ENCODE data around the gene ZC3H15. TPM values are rescaled to one million over a fixed set of nuclear protein-coding genes. Genes with fewer than 3 reads are reported as not detected.
"Not testable (repeated sequence)": the region's sequence is repeated elsewhere in the genome, so short reads cannot be mapped to it uniquely, and the experiment has no call there.

The ZC3H15 gene
- total RNA-seq, 1 donor from 2014 or later = 67.9 TPM

DNA sequence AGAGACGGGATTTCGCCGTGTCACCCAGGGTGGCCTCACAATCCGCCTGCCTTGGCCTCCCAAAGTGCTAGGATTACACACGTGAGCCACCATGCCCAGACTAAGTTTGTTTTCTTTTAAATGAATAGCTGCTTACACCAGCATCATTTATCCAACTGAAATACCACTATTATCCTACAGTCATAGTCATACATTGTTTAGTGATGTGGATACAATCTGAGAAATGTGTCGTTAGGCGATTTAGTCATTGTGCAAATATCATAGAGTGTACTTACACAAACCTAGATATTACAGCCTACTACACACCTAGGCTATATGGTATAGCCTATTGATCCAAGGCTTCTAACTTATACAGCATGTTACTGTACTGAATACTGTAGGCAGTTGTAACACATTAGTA, 10.3 kb downstream of the ZC3H15 start:
- DNase-seq = no peak

DNA sequence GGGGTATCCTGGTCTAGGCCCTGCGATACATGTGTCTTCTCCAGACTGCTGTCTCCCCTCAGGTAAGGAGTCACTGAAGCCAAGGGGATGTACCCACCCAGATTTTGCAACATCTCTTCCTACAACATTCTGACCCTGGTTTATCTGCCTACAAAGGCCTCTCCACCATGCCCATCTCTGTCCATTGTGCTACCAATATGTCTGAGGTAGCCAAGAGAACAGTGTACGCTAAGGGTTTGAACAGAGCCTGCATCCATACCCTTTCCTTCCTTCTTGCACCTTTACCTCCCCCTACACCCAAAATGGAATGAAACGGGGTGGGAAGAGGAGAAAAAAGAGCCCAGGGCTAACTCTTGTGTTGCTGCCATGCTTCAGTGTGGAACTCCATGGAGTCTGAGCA, 11.9 kb downstream of the ZC3H15 start:
- no peak for DNase-seq

DNA sequence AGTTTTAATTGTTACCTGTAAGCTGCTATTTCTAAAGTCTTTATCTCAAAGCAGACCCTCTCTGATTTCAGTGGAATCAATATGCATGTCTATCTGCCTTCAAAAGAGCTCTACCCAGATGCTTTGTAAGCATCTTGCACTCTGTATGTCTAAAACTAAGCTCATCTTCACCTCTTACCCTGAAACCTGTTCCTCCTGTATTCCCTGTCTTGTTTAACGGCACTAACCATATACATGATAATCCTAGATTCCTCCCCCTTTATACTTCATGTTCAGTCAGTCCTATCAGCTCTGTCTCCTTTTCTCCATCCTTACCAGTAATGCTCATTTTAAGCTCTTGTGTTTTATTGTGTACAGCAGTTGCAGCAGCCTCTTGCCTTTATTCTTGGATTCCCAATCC, 12.8 kb downstream of the ZC3H15 start:
- no peak for DNase-seq

DNA sequence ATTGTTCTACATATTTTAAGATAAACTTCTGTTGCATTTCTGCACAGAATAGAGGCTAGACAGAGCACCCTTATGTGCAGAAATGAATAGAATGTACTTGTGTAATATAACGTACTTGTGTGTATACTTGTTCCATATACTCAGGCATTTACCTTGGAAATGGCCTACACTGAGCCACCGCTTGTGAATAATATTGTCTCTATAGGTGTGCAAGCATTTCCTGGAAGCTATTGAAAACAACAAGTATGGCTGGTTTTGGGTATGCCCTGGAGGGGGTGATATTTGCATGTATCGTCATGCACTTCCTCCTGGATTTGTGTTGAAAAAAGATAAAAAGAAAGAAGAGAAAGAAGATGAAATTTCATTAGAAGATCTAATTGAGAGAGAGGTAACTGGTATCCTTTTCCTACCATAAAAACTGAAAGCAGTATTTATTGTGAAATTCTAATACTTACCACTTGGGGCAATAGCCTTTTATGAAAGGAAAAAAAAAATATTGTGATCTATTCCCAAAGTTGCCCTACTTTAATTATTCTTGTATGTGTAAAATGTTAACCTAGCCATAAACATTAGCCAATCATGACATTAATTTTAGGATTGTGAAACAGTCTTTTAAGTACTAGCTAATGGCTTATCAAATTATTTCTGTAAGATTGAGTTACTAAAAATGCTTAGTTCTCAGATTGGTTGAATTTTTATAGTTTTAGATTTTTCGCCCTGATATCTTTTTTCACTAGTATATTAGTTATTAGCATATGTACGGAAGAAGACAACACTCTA, 18.0 kb downstream of the ZC3H15 start:
- peak; percentile 54 for DNase-seq

DNA sequence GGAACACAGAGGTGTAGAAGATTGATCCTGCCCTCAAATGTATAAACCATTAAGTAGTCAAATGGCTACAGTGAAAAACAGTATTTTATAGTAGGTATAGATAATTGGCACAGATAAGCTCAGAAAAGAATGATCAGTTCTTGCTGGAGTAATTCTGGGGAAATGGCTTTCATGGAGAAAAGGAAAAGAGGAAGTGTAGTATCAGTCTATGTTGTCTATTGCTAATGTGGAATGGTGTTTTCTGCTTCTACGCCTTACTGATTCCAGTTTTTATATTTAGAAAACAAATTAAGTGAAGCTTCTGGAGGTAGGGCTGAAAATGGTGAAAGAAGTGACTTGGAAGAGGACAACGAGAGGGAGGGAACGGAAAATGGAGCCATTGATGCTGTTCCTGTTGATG, 22.2 kb downstream of the ZC3H15 start:
- no peak for DNase-seq

DNA sequence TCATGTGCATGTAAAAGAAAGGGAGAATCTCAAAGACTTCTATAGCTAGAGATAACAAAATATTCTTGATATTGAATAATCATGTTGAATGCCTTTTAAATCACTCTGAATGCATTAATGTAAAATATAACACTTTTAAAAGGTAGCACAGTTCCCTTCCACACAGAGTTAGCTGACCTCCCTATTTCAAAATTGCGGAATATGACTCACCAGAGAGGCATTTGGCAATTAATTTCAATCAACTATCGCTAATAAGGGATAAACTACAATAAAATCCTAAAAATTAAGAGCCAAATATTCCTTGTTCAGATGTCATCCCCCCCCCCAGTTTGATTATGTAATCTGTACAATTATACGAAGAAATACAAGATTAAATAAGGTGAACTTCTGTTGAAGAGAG, 29.3 kb downstream of the ZC3H15 start:
- DNase-seq = no peak

DNA sequence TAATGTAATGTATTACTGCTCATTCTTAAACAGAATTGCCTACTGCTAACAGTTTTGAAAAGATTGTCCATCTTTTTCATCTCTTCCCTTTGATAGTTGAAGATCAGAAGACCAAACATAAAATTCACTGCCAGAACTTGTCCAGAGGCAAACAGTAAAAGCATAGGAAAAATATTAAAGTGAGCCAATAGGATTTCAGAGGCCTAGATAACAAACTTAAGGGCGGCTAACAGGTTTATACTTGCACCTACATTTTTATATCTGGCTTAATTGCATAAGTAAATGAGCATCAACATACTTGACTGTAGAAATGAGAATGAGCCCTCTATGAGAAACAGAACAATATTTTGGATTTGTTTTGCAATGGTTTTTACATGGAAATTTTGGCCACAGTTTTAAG, 30.3 kb downstream of the ZC3H15 start:
- no peak for DNase-seq

DNA sequence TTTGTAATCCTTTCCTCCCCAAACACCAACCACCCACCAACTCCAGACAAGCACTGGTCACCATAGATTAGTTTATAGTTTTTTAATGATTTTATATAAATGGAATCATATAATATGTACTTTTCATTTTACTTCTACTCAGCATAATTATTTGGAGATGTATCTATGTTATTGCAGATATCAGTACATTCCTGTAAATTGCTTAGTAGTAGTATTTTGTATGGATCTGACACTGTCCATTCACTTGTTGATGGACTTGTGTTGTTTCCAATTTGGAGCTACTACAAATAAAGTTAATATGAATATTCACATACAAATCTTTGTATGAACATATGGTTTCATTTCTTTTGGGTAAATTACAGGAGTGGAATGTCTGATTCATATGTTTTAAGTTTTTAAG, 31.0 kb downstream of the ZC3H15 start:
- DNase-seq = no peak

DNA sequence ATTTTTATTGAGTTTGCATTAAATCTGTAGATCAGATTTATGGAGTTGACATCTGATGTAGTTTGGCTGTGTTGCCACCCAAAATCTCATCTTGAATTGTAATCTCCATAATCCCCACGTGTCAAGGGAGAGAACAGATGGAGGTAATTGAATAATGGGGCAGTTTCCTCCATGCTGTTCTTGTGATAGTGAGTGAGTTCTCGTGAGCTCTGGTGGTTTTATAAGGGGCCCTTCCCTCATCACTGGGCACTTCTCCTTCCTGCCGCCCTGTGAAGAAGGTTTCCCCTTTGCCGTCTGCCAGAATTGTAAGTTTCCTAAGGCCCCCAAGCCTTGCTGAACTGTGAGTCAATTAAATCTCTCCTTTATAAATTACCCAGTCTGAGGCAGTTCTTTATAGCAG, 32.2 kb downstream of the ZC3H15 start:
- DNase-seq = no peak

DNA sequence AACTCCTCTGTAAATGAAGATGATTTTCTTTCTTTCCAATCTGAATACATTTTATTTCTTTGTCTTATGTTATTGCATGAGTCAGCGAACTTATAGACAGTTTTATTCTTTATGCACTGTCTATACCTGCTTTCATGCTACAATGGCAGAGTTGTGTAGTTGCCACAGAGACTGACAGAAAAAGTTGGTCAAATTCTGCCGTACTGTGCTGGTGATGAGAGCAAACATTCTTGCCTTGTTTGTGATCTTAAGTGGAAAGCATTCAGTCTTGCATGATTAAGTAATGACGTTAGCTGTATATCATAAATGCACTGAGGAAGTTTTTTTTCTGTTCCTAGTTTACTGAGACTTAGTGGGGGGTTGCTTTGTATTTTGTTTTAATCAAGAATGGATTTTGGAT, 32.9 kb downstream of the ZC3H15 start:
- peak; percentile 51 for DNase-seq

DNA sequence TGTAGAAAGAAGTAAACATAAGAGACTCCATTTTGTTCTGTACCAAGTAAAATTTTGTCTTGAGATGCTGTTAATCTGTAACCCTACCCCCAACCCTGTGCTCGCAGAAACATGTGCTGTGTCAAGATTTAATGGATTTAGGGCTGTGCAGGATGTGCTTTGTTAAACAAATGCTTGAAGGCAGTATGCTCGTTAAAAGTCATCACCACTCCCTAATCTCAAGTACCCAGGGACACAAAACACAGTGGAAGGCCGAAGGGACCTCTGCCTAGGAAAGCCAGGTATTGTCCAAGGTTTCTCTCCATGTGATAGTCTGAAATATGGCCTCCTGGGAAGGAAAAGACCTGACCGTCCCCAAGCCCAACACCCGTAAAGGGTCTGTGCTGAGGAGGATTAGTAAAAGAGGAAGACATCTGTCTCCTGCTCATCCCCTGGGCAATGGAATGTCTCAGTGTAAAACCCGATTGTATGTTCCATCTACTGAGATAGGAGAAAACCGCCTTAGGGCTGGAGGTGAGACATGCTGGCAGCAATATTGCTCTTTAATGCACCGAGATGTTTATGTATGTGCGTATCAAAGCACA, 35.6 kb downstream of the ZC3H15 start:
- DNase-seq = not testable (repeated sequence)

DNA sequence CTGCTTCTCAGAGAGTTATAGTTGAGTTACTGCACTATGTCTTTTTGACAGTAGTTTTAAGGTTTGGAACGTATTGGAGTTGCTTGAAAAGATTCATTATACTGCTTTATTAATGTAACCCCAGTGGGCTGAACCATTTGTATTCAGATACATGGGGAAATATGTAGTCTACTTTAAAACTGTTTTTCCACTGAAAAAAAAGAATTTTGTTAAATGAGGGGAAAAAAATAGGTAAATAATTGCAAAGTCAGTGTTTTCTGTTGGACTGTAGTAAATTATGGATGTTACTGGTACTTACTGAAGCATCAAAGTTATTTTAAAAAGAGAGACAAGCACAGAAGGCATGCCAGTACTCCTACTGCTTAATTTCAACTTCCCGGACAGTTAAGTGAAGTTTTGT, 36.4 kb downstream of the ZC3H15 start:
- peak; percentile 75 for DNase-seq

DNA sequence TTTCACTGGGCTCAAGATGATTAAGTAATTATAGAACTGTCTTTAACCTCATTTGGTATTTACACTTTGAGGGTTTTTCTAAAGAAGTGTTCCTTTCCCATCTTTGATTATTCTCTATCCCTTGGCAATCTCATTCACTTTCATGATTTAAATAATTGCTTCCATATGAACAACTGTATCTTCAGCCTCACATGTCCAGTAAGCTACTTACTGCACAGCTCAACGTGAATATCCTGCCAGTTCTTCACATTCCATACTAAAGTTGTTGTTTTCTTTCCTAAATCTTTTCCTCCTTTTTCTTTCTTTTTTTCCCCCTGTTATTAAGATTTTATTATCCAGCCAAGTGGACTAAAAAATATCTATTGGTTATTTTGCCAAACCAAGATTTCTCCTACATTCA, 37.7 kb downstream of the ZC3H15 start:
- peak; percentile 44 for DNase-seq

DNA sequence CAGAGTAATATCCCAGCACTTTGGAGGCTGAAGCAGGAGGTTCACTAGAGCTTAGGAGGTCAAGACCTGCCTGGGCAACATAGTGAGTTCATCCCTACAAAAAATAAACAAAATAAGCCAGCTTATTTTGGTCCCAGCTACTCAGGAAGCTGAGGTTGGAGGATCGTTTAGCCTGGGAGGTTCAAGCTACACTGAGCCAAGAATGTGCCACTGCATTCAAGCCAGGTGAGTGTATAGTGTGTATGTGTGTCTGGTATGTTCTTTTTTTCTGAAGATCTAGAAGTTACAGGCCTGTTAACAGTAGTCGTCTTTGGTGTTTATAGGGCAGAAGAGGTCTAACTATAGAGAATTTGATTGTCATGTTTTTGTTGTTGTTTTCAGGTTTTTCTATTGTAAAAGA, 40.2 kb downstream of the ZC3H15 start:
- no peak for DNase-seq

DNA sequence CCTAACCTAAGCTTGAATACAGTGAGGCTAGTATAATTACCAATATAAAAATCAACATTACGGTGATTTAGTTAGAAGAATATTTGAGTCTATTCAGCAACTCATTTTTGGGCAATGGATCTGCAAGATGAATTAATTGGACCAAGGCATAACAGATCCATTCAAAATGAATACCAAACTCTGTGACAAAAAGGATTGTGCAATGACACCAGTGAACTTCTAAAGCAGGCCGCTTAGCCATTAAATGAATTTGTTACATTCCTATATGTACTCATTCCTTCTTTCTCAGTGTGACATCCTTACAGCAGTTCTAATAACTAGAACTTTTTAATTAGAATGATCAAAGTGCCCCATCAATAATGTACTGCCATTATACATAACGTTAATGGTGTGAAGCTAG, 44.3 kb downstream of the ZC3H15 start:
- no peak for DNase-seq

DNA sequence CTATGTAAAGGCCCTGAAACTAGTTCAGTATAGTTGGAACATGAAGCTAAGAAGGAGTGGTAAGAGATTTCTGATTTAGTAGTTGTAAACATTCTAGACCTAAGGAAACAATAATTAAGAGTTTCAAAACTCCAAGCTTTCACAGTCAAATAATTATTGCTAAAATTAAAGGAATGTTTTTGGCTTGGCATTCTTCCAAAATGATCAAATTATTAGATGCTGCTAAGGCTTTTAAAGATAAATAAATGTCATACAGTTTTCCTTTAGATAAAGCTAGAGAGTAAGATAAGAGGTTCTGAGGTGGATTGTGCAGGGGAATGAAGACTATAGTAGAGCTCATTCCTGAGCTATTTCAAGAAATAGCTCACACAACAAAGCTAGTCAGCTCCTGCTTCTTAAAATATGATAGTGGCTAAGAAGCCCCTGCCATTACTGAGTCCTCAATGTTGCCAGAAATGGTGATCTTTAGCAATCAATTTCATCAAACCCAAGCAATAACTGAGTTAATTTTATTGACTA, 45.3 kb downstream of the ZC3H15 start:
- DNase-seq = no peak

DNA sequence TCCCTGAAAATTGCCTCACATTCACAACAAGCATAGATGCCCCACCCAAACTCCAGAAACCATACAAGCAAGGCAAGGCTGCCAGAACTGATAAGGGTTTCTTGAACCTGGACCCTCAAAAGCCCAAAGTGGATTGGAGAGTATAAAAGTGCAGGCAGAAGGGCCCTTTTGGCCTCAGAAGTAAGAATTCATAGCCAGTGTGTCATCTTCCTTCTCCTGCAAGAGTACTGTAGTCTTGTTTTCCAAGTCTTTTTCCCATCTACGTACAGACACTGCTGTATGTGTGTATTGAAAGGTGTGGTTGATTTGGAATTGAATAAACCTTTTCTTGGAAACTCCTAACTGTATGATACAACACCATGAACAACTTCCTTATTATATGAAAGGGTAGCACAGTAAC, 46.8 kb downstream of the ZC3H15 start:
- DNase-seq = no peak

DNA sequence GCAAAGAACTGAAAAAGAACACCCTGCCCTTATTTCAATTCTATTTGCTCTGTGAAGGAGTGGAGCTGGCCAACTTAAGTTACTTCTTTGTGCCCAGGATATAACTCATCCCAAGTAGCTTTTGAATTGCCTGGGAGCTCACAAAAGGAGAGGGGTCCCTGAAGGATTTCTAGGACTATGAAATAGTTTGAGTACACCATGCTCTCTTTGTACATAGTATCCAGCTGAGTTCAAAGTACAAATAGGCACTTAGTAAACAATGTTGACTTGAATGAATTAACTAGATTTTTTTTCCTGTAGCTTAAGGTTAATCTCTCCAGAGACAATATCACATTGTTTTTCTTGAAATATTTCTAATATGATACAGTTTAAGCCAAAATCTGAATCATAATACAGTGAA, 47.7 kb downstream of the ZC3H15 start:
- no peak for DNase-seq

DNA sequence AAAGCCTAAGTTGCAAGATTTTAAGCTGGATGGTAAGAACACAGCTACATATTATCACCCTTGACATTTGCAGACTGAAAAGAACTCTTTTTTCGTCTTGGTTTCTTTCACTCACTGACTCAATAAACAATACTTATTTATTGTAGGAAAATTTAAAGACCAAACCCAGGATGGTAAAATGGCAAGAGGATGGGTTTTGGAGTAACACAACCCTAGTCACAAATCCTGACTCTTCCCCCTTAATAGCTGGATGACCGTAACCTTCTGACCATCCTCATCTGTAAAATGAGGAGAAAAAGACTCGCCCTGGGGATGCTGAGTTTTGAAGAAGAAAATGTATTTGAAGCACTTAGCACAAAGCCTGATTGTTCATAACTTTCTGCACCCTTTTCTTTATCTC, 48.3 kb downstream of the ZC3H15 start:
- no peak for DNase-seq

DNA sequence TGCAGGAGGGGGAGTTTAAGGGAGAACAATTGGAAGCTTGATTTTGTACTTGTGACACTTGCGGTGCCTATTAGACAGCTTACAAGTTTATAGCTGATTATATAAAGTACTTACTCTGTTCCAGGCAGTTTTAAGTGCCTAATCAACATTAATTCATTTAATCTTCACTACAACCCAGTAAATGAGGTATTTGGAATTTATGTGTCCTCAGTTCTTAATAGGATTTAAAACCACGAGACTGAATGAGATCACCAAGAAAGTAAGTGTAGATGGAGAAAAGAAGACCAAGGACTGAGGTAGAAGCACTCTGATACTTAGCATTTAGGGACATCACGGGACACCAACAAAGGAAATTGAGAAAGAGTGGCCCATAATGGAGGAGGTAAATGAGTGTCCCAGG, 49.8 kb downstream of the ZC3H15 start:
- DNase-seq = no peak

DNA sequence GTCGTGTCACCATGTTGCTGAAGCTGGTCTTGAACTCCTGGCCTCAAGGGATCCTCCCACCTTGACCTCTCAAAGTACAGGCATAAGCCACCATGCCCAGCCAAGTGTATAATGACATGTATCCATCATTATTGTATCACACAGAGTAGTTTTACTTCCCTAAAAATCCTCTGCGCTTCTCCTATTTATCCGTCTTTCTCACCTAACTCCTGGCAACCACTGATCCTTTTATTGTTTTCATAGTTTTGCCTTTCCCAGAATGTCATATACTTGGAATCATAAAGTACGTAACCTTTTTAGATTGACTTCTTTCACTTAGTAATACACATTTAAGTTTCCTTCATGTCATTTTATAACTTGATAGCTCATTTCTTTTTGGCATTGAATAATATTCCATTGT, 51.0 kb downstream of the ZC3H15 start:
- DNase-seq = no peak

DNA sequence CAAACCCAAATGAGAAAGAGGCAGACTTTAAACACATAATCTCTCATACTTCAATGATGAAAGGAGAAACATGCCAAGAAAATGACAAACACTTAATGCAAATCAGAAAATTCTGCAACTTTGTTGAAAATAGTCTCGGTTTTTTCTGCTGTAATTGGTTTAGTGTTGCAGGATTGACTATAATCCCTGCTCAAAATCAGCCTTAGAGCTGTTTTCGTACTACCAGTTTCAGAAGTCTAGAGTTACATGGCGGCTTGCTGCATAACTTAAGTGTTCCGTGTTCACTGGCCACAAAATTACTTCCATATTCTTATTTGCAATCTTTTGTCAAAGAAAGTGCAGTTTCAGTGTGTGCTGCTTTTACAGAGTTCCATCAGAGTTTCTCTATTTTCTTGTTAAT, 54.9 kb downstream of the ZC3H15 start:
- DNase-seq = peak; percentile 49

DNA sequence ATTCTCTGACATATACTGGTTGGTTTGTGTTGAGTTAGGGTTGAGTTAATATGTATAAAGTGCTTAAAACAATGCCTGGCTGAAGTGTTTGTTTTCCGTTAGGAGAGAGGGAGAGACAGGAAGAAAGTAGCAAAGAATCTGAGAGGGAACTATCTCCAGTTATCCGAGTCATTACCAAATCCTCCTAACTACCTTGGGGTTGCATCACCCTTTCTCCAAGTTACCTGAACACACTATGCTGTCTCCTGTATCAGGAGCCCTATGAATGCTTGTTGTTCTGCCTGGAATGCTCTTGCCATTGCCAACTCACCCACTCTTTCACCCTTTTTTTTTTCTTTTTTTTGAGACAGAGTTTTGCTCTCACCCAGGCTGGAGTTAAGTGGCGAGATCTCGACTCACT, 55.9 kb downstream of the ZC3H15 start:
- no peak for DNase-seq

DNA sequence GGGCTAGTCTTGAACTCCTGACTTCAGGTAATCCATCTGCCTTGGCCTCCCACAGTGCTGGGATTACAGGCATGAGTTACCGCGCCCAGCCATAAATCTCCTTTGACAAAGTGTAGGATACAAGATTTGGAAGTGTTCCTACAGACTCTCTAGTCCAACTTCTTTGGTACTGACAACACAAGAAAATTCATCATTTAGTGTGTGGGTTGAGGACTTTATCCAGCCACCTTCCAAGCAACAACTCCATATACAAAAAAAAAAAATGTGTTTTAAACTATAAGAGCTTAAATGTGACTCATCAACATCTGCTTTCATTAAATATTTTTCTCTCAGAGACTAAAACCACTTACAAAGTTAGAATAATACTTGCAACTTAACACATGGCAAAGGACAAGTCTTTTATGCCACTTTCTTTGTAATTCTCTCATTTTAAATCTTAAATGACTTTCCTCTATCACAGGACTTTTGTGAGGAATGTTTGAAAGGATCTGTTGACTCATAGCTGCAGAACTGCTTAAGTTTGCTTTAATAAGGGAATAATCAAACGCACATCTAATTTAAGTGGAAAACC, 57.6 kb downstream of the ZC3H15 start:
- DNase-seq = no peak

All from tongue (tissue), 2 donors.